Activated CD8-positive, alpha-beta T cell treated with anti-CD3 and anti-CD28 coated beads, Interleukin-2, amount 10 ng/mL, durations not matched to agents 7 days and 5 days (primary cell): ENCODE results near the gene GRXCR2. TPM values are rescaled to one million over a fixed set of nuclear protein-coding genes. Genes with fewer than 3 reads are reported as not detected.
"Not testable (repeated sequence)": the region's sequence is repeated elsewhere in the genome, so short reads cannot be mapped to it uniquely, and the experiment has no call there.

Experiments
- ATAC-seq: fragments of 150-1000 bp; cut with Tn5 transposase; one replicate; pipeline ENCODE4 v1.10.0; 2021; ENCODE audit warnings: moderate library complexity
- CTCF ChIA-PET: fragments of 350-600 bp; sonication (Branson Sonifier 250); formaldehyde crosslinking; loops from one replicate; lab custom pipeline; 2021; ENCODE audit warnings: antibody characterized with exemption; lab: Charles Lee
- POLR2A ChIA-PET: fragments of 350-600 bp; sonication (Branson Sonifier 250); formaldehyde crosslinking; loops from one replicate; lab custom pipeline; 2021; ENCODE audit warnings: antibody characterized with exemption; lab: Charles Lee
- DNase-seq: peaks from one replicate; pipeline ENCODE4 v3.0.0-alpha.2; 2020
- H3K27ac Mint-ChIP-seq: one replicate; pipeline ENCODE4 v1.8.0; 2021; ENCODE audit warnings: mild to moderate bottlenecking, mixed read lengths
- H3K27me3 Mint-ChIP-seq: one replicate; pipeline ENCODE4 v1.8.0; 2021; ENCODE audit warnings: low read depth, mixed read lengths
- H3K36me3 Mint-ChIP-seq: one replicate; pipeline ENCODE4 v1.8.0; 2021; ENCODE audit warnings: low read depth, mixed read lengths
- H3K4me1 Mint-ChIP-seq: one replicate; pipeline ENCODE4 v1.8.0; 2021; ENCODE audit warnings: low read depth, mixed read lengths
- H3K4me3 Mint-ChIP-seq: one replicate; pipeline ENCODE4 v1.8.0; 2021; ENCODE audit warnings: mild to moderate bottlenecking, mixed read lengths
- H3K9me3 Mint-ChIP-seq: one replicate; pipeline ENCODE4 v1.8.0; 2022; ENCODE audit warnings: mixed read lengths; ENCODE audit not compliant: insufficient read depth
- total RNA-seq, 2 experiments: library from RNA; stranded (reverse); gene quantifications; one replicate each; pipeline ENCODE4 v1.2.3, GENCODE V29; 2021

Gene GRXCR2
- total RNA-seq, 2 experiments from 2014 or later: not detected

GRCh38 chr5:145908206-145908960 is 35.6 kb upstream of the GRXCR2 start:
- no peaks in the 10 kb centered on the region for H3K4me1 Mint-ChIP-seq
- ATAC-seq (no peak), DNase-seq (no peak)
- no peaks in the 10 kb centered on the region for H3K36me3 Mint-ChIP-seq
- no peaks in the 10 kb centered on the region for H3K27me3 Mint-ChIP-seq
- CTCF ChIA-PET: no interaction called here
- POLR2A ChIA-PET: no interaction called here
- H3K4me3 Mint-ChIP-seq: no peak overlapping the region
- H3K27ac Mint-ChIP-seq: no peak overlapping the region
- H3K9me3 Mint-ChIP-seq: no peaks in the 10 kb centered on the region

GRCh38 chr5:145906401-145906800 is 33.6 kb upstream of the GRXCR2 start:
- DNase-seq: no peak
- ChIA-PET CTCF (no interaction called here), POLR2A (no interaction called here)
- Mint-ChIP-seq H3K4me3 (no peak overlapping the region), H3K4me1 (no peaks in the 10 kb centered on the region), H3K27me3 (no peaks in the 10 kb centered on the region), H3K27ac (no peak overlapping the region), H3K36me3 (no peaks in the 10 kb centered on the region), H3K9me3 (no peaks in the 10 kb centered on the region)
- ATAC-seq: no peak

GRCh38 chr5:145904743-145905142 is 31.9 kb upstream of the GRXCR2 start:
- H3K4me1 Mint-ChIP-seq: no peaks in the 10 kb centered on the region
- no peaks in the 10 kb centered on the region for H3K27me3 Mint-ChIP-seq
- H3K9me3 Mint-ChIP-seq: no peaks in the 10 kb centered on the region
- DNase-seq: no peak
- no peaks in the 10 kb centered on the region for H3K36me3 Mint-ChIP-seq
- ATAC-seq: no peak
- H3K4me3 Mint-ChIP-seq: no peak overlapping the region
- CTCF ChIA-PET: no interaction called here
- POLR2A ChIA-PET: no interaction called here
- no peak overlapping the region for H3K27ac Mint-ChIP-seq

GRCh38 chr5:145903867-145904266 is 31.1 kb upstream of the GRXCR2 start:
- ATAC-seq (no peak), DNase-seq (no peak)
- ChIA-PET CTCF (no interaction called here), POLR2A (no interaction called here)
- H3K27me3 Mint-ChIP-seq: no peaks in the 10 kb centered on the region
- H3K4me3 Mint-ChIP-seq: no peak overlapping the region
- no peaks in the 10 kb centered on the region for H3K4me1 Mint-ChIP-seq
- H3K9me3 Mint-ChIP-seq: no peaks in the 10 kb centered on the region
- no peaks in the 10 kb centered on the region for H3K36me3 Mint-ChIP-seq
- H3K27ac Mint-ChIP-seq: no peak overlapping the region

- Mint-ChIP-seq H3K27me3 (peaks cover 2% of the 10 kb centered on the region), H3K9me3 (no peaks in the 10 kb centered on the region), H3K27ac (no peak overlapping the region), H3K36me3 (no peaks in the 10 kb centered on the region), H3K4me1 (no peaks in the 10 kb centered on the region), H3K4me3 (no peak overlapping the region)
- ChIA-PET POLR2A (no interaction called here), CTCF (no interaction called here)
- ATAC-seq (no peak), DNase-seq (no peak)
Observed at GRCh38 chr5:145903113-145903512, 30.3 kb upstream of the GRXCR2 start.

- H3K4me1 Mint-ChIP-seq: no peaks in the 10 kb centered on the region
- H3K4me3 Mint-ChIP-seq: no peak overlapping the region
- no peaks in the 10 kb centered on the region for H3K9me3 Mint-ChIP-seq
- DNase-seq (no peak), ATAC-seq (no peak)
- no peaks in the 10 kb centered on the region for H3K36me3 Mint-ChIP-seq
- H3K27me3 Mint-ChIP-seq: peaks cover 3% of the 10 kb centered on the region
- ChIA-PET POLR2A (no interaction called here), CTCF (no interaction called here)
- H3K27ac Mint-ChIP-seq: no peak overlapping the region
Observed at GRCh38 chr5:145902421-145902820, 29.6 kb upstream of the GRXCR2 start.

GRCh38 chr5:145898171-145898570 is 25.4 kb upstream of the GRXCR2 start:
- H3K9me3 Mint-ChIP-seq: no peaks in the 10 kb centered on the region
- H3K27me3 Mint-ChIP-seq: peaks cover 4% of the 10 kb centered on the region
- H3K27ac Mint-ChIP-seq: no peak overlapping the region
- ChIA-PET POLR2A (no interaction called here), CTCF (no interaction called here)
- H3K4me3 Mint-ChIP-seq: no peak overlapping the region
- no peaks in the 10 kb centered on the region for H3K36me3 Mint-ChIP-seq
- DNase-seq (no peak), ATAC-seq (no peak)
- no peaks in the 10 kb centered on the region for H3K4me1 Mint-ChIP-seq

- DNase-seq, H3K4me3 Mint-ChIP-seq, H3K27ac Mint-ChIP-seq, POLR2A ChIA-PET, H3K4me1 Mint-ChIP-seq, CTCF ChIA-PET, H3K9me3 Mint-ChIP-seq, H3K27me3 Mint-ChIP-seq, H3K36me3 Mint-ChIP-seq, ATAC-seq: not testable (repeated sequence)
Observed at GRCh38 chr5:145891378-145891777, 18.6 kb upstream of the GRXCR2 start.

GRCh38 chr5:145889611-145890010 is 16.8 kb upstream of the GRXCR2 start:
- ChIA-PET CTCF (no interaction called here), POLR2A (no interaction called here)
- ATAC-seq (no peak), DNase-seq (no peak)
- Mint-ChIP-seq H3K36me3 (no peaks in the 10 kb centered on the region), H3K4me3 (no peak overlapping the region), H3K9me3 (no peaks in the 10 kb centered on the region), H3K27me3 (no peaks in the 10 kb centered on the region), H3K27ac (no peak overlapping the region), H3K4me1 (no peaks in the 10 kb centered on the region)

GRCh38 chr5:145887976-145888574 is 15.3 kb upstream of the GRXCR2 start:
- DNase-seq (no peak), ATAC-seq (no peak)
- POLR2A ChIA-PET: no interaction called here
- Mint-ChIP-seq H3K9me3 (no peaks in the 10 kb centered on the region), H3K27me3 (no peaks in the 10 kb centered on the region), H3K36me3 (no peaks in the 10 kb centered on the region), H3K27ac (no peak overlapping the region), H3K4me3 (no peak overlapping the region), H3K4me1 (no peaks in the 10 kb centered on the region)
- CTCF ChIA-PET: interaction anchor here (1.3 kb wide), 1 partner anchor 63 kb away, joined by 3 read pairs; no protein-coding TSS in a partner anchor

GRCh38 chr5:145887217-145887616 is 14.4 kb upstream of the GRXCR2 start:
- H3K27ac Mint-ChIP-seq: no peak overlapping the region
- no peaks in the 10 kb centered on the region for H3K36me3 Mint-ChIP-seq
- H3K27me3 Mint-ChIP-seq: peaks cover 1% of the 10 kb centered on the region
- no peak overlapping the region for H3K4me3 Mint-ChIP-seq
- ChIA-PET CTCF (no interaction called here), POLR2A (no interaction called here)
- H3K4me1 Mint-ChIP-seq: no peaks in the 10 kb centered on the region
- DNase-seq: no peak
- ATAC-seq: no peak
- H3K9me3 Mint-ChIP-seq: no peaks in the 10 kb centered on the region

- Mint-ChIP-seq H3K4me3 (no peak overlapping the region), H3K9me3 (no peaks in the 10 kb centered on the region), H3K27me3 (peaks cover 3% of the 10 kb centered on the region), H3K4me1 (no peaks in the 10 kb centered on the region), H3K27ac (no peak overlapping the region), H3K36me3 (no peaks in the 10 kb centered on the region)
- CTCF ChIA-PET: no interaction called here
- POLR2A ChIA-PET: no interaction called here
- DNase-seq (no peak), ATAC-seq (no peak)
Observed at GRCh38 chr5:145874765-145875164, 2.0 kb upstream of the GRXCR2 start.
